ENCODE data around the gene ZNF473.
"Not testable (repeated sequence)": the region's sequence is repeated elsewhere in the genome, so short reads cannot be mapped to it uniquely, and the experiment has no call there.

Gene ZNF473

DNA sequence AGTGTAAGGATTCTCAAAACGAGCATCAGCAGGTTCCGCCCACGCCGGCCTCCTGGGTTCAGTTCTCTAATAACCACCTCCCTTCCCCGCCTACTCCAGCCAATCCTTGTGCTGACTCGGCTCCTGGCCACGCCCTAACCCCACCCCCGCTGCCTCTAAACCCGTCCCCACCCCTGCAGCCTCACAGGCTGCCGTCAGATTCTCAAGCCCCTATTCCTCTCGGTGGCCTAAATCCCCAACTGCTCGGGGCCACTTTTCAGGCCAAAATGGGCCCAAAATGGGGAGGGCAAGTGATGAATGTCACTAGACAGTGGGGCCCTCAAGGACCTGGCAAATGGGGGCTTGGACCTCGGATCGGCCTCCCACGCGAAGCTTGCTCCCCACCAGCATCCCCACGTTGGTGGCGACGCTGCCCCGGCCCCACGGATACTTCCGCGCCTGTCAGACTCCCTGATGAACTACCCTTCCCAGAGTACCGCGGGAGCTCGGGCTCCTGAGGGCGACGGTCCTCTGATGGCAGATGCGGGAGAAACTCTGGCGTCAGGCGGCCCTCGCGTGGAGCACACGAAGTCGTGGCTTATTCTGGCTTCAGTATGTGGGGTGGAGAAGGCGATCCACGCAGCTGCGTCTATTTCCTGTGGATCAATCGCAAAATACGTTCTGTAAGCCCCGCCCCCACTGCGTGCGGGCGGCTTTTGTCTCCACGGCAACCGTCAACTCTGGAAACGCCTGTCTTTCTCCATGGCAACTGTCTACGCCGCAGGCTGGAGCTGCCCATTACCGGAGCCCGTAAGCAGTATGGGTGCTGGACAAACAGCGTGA lies 24.8 kb downstream of the ZNF473 start:
- DNase-seq (ENCODE audit: low read depth), result peak; percentile 43

DNA sequence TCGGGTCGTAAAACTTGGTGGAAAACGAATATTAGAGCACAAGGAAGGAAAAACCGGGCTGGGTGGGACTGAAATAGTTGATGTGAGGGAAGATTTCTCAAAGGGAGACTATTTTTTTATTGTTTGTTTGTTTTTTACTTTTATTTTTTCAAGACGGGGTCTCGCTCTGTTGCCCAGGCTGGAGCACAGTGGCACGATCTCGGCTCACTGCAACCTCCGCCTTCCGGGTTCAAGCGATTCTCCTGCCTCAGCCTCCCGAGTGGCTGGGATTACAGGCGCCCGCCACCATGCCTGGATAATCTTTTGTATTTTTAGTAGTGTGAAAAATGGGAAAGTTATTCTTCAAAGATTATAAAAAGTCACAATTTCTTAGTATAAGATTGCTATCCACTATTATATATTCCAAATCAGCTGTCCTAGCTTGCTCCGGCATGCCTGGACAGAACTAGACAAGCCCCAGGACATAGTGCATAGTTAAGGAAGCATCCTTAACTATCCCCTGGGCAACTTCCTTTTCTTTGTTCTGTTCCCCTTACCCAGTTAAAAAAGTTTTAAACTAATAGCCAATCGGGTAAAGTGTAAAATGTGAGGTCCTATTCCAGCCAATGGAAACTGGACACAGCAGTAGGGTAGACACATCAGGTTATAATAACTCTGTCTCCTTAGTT lies 25.6 kb downstream of the ZNF473 start:
- not testable (repeated sequence) for DNase-seq (ENCODE audit: low read depth)

DNA sequence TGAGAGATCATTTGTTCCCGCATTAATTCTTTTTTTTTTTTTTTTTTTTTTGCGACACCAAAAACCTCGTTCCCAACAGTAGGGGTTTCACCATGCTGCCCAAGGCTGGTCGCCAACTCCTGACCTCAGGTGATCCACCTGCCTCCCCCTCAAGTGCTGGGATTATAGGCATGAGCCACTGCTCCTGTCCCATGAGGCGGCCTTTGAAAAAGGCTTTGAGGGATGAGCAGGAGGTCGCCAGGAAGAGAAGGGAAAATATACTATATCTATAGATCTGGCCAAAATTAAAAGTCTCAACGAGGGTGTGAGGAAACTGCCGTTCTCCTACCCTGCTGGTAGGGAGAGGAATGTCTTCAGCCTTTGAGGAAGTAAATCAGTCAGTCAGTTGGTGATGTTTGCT lies 26.2 kb downstream of the ZNF473 start:
- DNase-seq (ENCODE audit: low read depth), result no peak

- no peak for DNase-seq (ENCODE audit: low read depth)
Measured at GRCh38 chr19:50053119-50053518, 27.3 kb downstream of the ZNF473 start.

- DNase-seq (ENCODE audit: low read depth), result no peak
Measured at GRCh38 chr19:50058425-50058824, 32.6 kb downstream of the ZNF473 start.

DNA sequence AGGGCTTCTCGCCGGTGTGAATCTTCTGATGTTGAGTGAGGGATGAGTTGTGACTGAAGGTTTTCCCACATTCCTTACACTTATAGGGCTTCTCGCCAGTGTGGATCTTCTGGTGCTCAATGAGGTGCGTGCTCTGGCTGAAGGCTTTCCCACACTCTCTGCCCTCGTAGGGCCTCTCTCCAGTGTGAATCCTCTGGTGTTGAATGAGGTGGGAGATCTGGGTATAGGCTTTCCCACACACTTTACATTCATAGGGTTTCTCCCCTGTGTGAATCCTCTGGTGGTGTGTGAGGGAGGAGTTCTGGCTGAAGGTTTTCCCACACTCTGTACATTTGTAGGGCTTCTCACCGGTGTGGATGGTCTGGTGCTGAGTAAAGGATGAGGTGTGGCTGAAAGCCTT lies 33.2 kb downstream of the ZNF473 start:
- no peak for DNase-seq (ENCODE audit: low read depth)

DNA sequence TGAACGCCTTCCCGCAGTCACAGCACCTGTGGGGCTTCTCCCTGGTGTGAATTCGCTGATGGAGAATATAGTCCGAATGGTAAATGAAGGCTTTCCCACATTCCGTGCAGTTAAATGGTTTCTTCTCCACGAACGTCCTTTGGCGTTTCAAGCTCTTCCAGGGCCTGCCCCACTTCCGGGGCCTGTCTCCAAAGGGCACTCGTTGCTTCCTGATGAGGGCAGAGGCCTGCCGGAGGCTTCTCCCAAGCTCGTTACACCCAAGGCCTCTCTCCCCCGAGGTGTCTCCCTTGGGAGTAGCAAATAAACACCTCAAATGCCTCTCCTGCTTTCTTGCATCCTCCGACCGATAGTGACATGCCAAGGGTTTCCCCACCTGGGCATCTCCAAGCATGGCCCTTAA lies 34.3 kb downstream of the ZNF473 start:
- DNase-seq (ENCODE audit: low read depth), result no peak

- DNase-seq (ENCODE audit: low read depth), result no peak
Measured at GRCh38 chr19:50061650-50062049, 35.8 kb downstream of the ZNF473 start.

DNA sequence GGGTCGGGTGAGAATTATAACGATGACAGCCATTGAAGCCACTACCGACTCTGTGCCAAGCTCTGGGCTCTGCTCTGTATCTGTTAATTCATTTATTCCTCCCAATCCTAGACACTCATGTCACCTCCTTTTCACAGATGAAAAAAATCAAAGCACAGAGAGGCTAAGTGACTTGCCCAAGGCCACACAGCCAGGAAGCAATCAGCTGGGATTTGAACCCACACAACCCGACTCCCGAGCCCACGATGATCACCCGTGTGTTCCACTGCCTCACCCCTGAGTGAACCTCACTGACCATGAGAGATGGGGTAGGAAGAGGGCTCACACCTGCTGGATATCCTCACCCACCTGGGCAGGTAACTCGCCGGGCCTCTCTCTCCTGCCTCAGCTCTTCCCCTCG lies 40.1 kb downstream of the ZNF473 start:
- no peak for DNase-seq (ENCODE audit: low read depth)

DNA sequence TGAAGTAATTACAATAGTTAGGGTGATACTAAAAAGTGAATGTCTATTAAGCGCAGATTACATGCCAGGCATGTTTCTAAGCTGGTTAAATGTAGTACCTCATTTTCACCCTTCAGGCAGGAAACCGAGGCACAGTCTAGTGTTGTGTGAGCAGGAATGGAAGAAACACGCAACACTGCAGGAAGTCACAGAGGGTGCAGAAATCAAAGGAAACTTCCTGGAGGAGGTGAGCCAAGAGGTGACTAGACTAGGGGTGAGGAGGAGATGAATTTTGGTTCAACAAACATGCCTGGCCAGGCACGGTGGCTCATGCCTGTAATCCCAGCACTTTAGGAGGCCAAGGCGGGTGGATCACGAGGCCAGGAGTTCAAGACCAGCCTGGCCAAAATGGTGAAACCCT lies 41.8 kb downstream of the ZNF473 start:
- no peak for DNase-seq (ENCODE audit: low read depth)

DNA sequence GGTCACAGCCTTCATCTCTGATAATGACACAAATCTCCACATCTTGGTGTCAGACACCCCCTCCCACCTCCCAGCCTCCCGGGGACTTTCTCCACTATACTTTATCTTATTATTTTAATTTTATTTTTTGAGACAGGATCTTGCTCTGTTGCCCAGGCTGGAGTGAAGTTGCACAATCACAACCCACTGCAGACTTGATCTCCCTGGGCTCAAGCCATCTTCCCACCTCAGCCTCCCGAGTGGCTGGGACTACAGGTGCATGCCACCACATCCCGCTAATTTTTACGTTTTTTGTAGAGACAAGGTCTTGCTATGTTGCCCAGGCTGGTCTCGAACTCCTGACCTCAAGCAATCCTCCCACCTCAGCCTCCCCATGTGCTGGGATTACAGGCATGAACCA lies 42.6 kb downstream of the ZNF473 start:
- DNase-seq (ENCODE audit: low read depth), result not testable (repeated sequence)

GRCh38 chr19:50075076-50075475 lies 49.3 kb downstream of the ZNF473 start:
- DNase-seq (ENCODE audit: low read depth), result not testable (repeated sequence)

DNA sequence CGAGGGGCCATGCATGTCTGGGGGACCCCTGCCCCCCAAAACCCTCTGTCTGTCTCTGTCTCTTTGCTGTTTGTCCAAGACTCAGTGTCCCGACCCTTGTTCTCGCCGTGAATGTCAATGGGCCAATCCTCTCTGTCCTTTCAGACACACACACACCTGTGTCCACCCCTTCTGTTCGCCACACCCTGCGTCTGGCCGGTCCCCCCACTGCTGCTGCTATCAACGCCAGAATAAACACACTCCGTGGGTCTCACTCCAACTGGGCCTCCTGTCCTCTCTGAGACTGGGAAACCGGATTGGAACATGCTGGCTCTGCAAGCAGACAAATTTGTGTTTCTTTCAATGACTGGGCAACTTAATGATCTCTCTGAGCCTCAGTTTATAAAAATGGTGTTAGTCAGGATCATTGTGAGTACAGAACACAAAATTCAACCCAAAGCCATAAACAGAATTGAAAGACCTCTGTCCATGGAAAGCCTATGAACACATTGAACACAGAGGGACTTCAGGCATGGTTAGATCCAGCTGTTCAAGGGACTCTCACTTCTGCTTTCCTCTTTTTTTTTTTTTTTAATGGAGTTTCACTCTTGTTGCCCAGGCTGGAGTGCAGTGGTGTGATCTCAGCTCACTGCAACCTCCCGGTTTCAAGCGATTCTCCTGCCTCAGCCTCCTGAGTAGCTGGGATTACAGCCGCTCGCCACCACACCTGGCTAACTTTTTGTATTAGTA lies 50.0 kb downstream of the ZNF473 start:
- DNase-seq (ENCODE audit: low read depth), result not testable (repeated sequence)

- not testable (repeated sequence) for DNase-seq (ENCODE audit: low read depth)
Measured at GRCh38 chr19:50076581-50077355, 51.0 kb downstream of the ZNF473 start.

GRCh38 chr19:50079014-50079413 lies 53.2 kb downstream of the ZNF473 start:
- not testable (repeated sequence) for DNase-seq (ENCODE audit: low read depth)

GRCh38 chr19:50084440-50084839 lies 58.6 kb downstream of the ZNF473 start:
- DNase-seq (ENCODE audit: low read depth), result not testable (repeated sequence)

DNA sequence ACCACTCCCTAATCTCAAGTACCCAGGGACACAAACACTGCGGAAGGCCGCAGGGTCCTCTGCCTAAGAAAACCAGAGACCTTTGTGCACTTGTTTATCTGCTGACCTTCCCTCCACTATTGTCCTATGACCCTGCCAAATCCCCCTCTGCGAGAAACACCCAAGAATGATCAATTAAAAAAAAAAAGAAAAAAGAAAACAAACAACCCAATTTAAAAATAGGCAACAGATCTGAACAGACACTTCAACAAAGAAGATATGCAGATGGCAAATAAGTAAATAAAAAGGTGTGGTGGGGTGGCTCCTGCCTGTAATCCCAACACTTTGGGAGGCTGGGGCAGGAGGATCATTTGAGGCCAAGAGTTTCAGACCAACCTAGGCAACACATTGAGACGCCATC lies 61.3 kb downstream of the ZNF473 start:
- DNase-seq (ENCODE audit: low read depth), result not testable (repeated sequence)

DNA sequence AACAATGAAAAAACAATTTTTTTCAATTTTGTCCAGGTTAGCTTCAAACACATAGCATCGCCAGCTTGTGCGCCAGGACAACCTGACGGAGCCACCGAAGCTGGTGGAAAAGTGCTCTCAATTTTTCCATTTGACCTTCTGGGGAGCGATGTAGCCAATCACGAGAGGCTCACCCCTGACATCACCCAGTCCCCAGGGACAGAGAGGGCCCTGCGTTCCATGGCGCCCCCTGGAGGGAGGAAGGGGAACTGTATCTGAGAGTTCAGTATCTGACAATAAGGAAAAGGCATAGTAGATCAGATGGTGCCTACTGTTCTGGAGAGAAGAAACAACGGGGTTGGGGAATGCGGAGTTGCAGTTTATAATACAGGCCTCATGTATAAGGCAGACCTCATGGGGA lies 64.9 kb downstream of the ZNF473 start:
- not testable (repeated sequence) for DNase-seq (ENCODE audit: low read depth)

DNA sequence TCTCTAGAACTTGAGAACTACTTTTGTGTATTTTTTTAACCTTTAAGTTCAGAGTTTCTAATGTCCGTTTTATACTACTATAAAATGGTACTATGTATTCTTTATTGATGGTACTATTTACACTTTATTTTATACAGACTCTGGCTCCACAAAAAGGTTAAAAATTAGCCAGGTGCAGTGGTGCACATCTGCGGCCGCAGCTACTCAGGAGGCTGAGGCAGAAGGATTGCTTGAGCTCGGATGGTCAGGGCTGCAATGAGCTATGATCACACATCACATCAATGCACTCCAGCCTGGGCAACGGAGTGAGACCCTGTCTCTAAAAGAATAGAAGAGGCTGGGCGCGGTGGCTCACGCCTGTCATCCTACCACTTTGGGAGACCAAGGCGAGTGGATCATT lies 66.0 kb downstream of the ZNF473 start:
- not testable (repeated sequence) for DNase-seq (ENCODE audit: low read depth)

DNA sequence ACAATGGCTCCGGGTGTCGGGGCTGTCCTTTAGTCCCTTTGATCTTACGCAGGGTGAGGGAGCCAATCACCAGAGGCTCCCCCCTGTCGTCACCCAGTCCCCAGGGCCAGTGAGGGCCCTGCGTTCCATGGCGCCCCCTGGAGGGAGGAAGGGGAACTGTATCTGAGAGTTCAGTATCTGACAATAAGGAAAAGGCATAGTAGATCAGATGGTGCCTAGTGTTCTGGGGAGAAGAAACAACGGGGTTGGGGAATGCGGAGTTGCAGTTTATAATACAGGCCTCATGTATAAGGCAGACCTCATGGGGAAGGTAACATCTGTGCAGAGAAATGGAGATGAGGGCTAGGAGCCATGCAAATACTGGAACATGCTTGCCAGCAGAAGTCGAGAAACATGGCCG lies 66.8 kb downstream of the ZNF473 start:
- not testable (repeated sequence) for DNase-seq (ENCODE audit: low read depth)

- DNase-seq (ENCODE audit: low read depth), result not testable (repeated sequence)
Measured at GRCh38 chr19:50097884-50098283, 72.1 kb downstream of the ZNF473 start.

DNA sequence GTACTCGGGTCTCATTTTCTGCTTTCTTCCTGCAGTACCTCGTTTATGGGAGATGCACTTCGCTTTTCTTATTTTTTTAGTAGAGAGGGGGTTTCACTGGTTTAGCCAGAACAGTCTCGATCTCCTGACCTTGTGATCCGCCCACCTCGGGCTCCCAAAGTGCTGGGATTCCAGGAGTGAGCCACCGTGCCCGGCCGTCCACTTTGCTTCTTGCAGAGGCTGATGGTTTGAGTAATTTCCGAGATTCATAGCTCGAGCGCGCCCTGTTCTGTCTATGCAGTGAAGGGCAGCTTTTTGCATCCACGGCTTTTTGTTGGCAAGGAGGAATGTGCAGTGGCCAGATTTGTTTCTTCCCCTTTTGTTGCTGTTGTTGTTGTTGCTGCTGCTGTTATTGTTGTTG lies 73.1 kb downstream of the ZNF473 start:
- DNase-seq (ENCODE audit: low read depth), result not testable (repeated sequence)
